Neural progenitor cell (in vitro differentiated cells): Measurements from ENCODE around the gene CENATAC. TPM values are rescaled to one million over a fixed set of nuclear protein-coding genes. Genes with fewer than 3 reads are reported as not detected.
A peak's percentile ranks its signal among the peaks of the same experiment; 100 is the strongest.

Experiments used
- DNase-seq: peaks from one replicate; pipeline ENCODE4 v3.0.0-alpha.2; 2016; ENCODE audit warnings: low spot score
- H2AFZ ChIP-seq: fragments of 200-600 bp; sonication (generic); replicated peaks from 2 replicates; pipeline ENCODE4 v1.6.1; 2016; ENCODE audit warnings: antibody characterized with exemption
- H3F3A ChIP-seq: fragments of 200-600 bp; sonication (generic); 2 replicates; pipeline ENCODE4 v1.6.1; 2016; ENCODE audit warnings: antibody characterized with exemption, low read depth
- H3K27ac ChIP-seq: fragments of 200-600 bp; sonication (generic); 2 replicates; pipeline ENCODE4 v1.5.1; 2016; ENCODE audit warnings: mild to moderate bottlenecking
- H3K27me3 ChIP-seq: fragments of 200-600 bp; sonication (generic); 2 replicates; pipeline ENCODE4 v1.6.1; 2016; ENCODE audit warnings: mild to moderate bottlenecking, moderate library complexity
- H3K36me3 ChIP-seq: fragments of 200-600 bp; sonication (generic); 2 replicates; pipeline ENCODE4 v1.5.1; 2016
- H3K4me1 ChIP-seq: fragments of 200-600 bp; sonication (generic); 2 replicates; pipeline ENCODE4 v1.6.1; 2016; ENCODE audit warnings: mixed run types
- H3K4me2 ChIP-seq: fragments of 200-600 bp; sonication (generic); 2 replicates; pipeline ENCODE4 v1.6.1; 2016
- H3K4me3 ChIP-seq: fragments of 200-600 bp; sonication (generic); 2 replicates; pipeline ENCODE4 v1.5.1; 2016
- H3K79me2 ChIP-seq: fragments of 200-600 bp; sonication (generic); 2 replicates; pipeline ENCODE4 v1.6.1; 2016; ENCODE audit warnings: low read depth
- H3K9ac ChIP-seq: fragments of 200-600 bp; sonication (generic); 2 replicates; pipeline ENCODE4 v1.6.1; 2016
- H3K9me3 ChIP-seq: fragments of 200-600 bp; sonication (generic); 2 replicates; pipeline ENCODE4 v1.5.1; 2016; ENCODE audit warnings: low read depth
- H4K20me1 ChIP-seq: fragments of 200-600 bp; sonication (generic); 2 replicates; pipeline ENCODE4 v1.6.1; 2016; ENCODE audit warnings: low read depth
- H3K27ac Mint-ChIP-seq: 3 replicates; pipeline ENCODE4 v1.8.0; 2021; ENCODE audit warnings: mixed read lengths
- H3K27me3 Mint-ChIP-seq: 2 replicates; pipeline ENCODE4 v1.8.0; 2022; ENCODE audit warnings: low read depth, mild to moderate bottlenecking, inconsistent platforms, moderate library complexity, mixed read lengths; ENCODE audit not compliant: insufficient read depth
- H3K36me3 Mint-ChIP-seq: 3 replicates; pipeline ENCODE4 v1.8.0; 2021; ENCODE audit warnings: mixed read lengths
- H3K4me1 Mint-ChIP-seq: 3 replicates; pipeline ENCODE4 v1.8.0; 2021; ENCODE audit warnings: mixed read lengths
- H3K4me3 Mint-ChIP-seq: 3 replicates; pipeline ENCODE4 v1.8.0; 2021; ENCODE audit warnings: mild to moderate bottlenecking, moderate library complexity, mixed read lengths
- H3K9me3 Mint-ChIP-seq: 3 replicates; pipeline ENCODE4 v1.8.0; 2020; ENCODE audit warnings: mixed read lengths
- EZH2 ChIP-seq: fragments of 200-600 bp; sonication (generic); IDR thresholded peaks from 2 replicates; pipeline ENCODE4 v1.6.1; 2017; ENCODE audit warnings: antibody characterized with exemption, mild to moderate bottlenecking, moderate library complexity
- EZH2phosphoT487 ChIP-seq: fragments of 200-600 bp; sonication (generic); IDR thresholded peaks from 2 replicates; pipeline ENCODE4 v1.6.1; 2017; ENCODE audit warnings: antibody characterized with exemption
- total RNA-seq: library from RNA; depleted of rRNA; stranded (reverse); fragments of >200 nt; gene quantifications from 2 replicates; pipeline ENCODE4 v1.2.3, GENCODE V29; 2015; ENCODE audit warnings: low replicate concordance
- TF ChIP-seq, protein P1 (sequence below): fragments of 200-600 bp; sonication (generic); IDR thresholded peaks from 2 replicates; pipeline ENCODE4 v1.5.1; 2017; ENCODE audit warnings: antibody characterized with exemption, mild to moderate bottlenecking

Gene CENATAC
- total RNA-seq, 1 donor from 2014 or later = 46.4 TPM

- Mint-ChIP-seq H3K27me3 (peaks cover 4% of the 10 kb centered on the region), H3K27ac (no peak overlapping the region), H3K4me1 (no peaks in the 10 kb centered on the region), H3K36me3 (peaks cover 37% of the 10 kb centered on the region), H3K9me3 (no peaks in the 10 kb centered on the region), H3K4me3 (no peak overlapping the region)
- no peak for DNase-seq
- no peaks in the 10 kb centered on the region for H3K36me3 ChIP-seq
- no peak overlapping the region for H3K4me2 ChIP-seq
- no peaks in the 10 kb centered on the region for H4K20me1 ChIP-seq
- no peak overlapping the region for H3K4me3 ChIP-seq
- H3K27ac ChIP-seq = no peak overlapping the region
- peaks cover 14% of the 10 kb centered on the region for H3F3A ChIP-seq
- no peaks in the 10 kb centered on the region for H3K4me1 ChIP-seq
- TF ChIP-seq EZH2 = no peak
- H3K79me2 ChIP-seq = peaks cover 6% of the 10 kb centered on the region
- no peaks in the 10 kb centered on the region for H3K9me3 ChIP-seq
- no peaks in the 10 kb centered on the region for H3K27me3 ChIP-seq
- no peak overlapping the region for H3K9ac ChIP-seq
- no peak overlapping the region for H2AFZ ChIP-seq
These were observed 51.1 kb downstream of the CENATAC start for GRCh38 chr11:119049081-119049480.

DNA sequence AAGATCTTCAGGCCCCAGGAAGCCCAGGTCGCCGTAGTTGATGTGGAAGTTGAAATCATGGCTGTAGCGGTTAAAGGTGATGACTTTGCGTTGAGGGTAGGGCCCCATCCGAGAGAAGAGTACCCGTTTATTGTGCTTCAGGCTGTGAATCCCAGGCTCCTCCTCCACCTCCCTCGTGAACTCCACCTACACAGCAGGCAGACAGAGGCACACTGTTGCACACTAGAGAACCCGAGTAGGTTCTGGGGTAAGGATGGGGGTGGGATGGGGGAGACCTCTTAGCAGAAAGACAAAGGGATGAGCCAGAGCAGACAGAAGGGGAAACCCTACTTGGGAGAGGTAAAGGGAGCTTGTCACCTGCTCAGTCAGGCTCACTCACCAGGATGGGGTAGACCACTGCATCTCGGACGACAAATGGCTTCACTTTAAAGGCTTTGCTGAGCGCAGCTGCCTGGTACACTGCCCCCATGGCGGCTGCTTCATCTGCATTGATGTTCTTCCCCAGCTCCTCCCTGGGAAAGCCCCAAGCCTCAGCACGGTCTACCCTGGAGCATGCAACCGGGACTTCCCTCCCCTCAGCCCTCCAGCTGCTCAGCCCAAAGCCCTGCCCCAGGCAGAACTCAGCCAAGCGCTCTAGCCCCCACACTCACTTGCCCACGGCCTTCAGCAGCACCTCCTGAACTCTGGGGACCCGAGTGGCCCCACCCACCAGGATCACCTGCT, 53.7 kb downstream of the CENATAC start:
- H3K27me3 ChIP-seq = no peaks in the 10 kb centered on the region
- no peak overlapping the region for H3K27ac Mint-ChIP-seq
- H4K20me1 ChIP-seq = peaks cover 12% of the 10 kb centered on the region
- TF ChIP-seq EZH2 (no peak), EZH2phosphoT487 (no peak)
- TF ChIP-seq, protein P1, sequence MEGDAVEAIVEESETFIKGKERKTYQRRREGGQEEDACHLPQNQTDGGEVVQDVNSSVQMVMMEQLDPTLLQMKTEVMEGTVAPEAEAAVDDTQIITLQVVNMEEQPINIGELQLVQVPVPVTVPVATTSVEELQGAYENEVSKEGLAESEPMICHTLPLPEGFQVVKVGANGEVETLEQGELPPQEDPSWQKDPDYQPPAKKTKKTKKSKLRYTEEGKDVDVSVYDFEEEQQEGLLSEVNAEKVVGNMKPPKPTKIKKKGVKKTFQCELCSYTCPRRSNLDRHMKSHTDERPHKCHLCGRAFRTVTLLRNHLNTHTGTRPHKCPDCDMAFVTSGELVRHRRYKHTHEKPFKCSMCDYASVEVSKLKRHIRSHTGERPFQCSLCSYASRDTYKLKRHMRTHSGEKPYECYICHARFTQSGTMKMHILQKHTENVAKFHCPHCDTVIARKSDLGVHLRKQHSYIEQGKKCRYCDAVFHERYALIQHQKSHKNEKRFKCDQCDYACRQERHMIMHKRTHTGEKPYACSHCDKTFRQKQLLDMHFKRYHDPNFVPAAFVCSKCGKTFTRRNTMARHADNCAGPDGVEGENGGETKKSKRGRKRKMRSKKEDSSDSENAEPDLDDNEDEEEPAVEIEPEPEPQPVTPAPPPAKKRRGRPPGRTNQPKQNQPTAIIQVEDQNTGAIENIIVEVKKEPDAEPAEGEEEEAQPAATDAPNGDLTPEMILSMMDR = no peak
- H3K9me3 Mint-ChIP-seq = no peaks in the 10 kb centered on the region
- H3K36me3 Mint-ChIP-seq = peaks cover 48% of the 10 kb centered on the region
- peaks cover 31% of the 10 kb centered on the region for H3K79me2 ChIP-seq
- H3K4me3 Mint-ChIP-seq = peak overlapping the region; percentile 43
- H3K4me1 Mint-ChIP-seq = peaks cover 8% of the 10 kb centered on the region
- H3K9me3 ChIP-seq = no peaks in the 10 kb centered on the region
- H3K4me2 ChIP-seq = no peak overlapping the region
- H3K36me3 ChIP-seq = no peaks in the 10 kb centered on the region
- H3K27me3 Mint-ChIP-seq = peaks cover 6% of the 10 kb centered on the region
- peaks cover 4% of the 10 kb centered on the region for H3F3A ChIP-seq
- no peak overlapping the region for H3K9ac ChIP-seq
- no peak for DNase-seq
- no peak overlapping the region for H2AFZ ChIP-seq
- H3K4me1 ChIP-seq = no peaks in the 10 kb centered on the region
- H3K4me3 ChIP-seq = no peak overlapping the region
- H3K27ac ChIP-seq = no peak overlapping the region

DNA sequence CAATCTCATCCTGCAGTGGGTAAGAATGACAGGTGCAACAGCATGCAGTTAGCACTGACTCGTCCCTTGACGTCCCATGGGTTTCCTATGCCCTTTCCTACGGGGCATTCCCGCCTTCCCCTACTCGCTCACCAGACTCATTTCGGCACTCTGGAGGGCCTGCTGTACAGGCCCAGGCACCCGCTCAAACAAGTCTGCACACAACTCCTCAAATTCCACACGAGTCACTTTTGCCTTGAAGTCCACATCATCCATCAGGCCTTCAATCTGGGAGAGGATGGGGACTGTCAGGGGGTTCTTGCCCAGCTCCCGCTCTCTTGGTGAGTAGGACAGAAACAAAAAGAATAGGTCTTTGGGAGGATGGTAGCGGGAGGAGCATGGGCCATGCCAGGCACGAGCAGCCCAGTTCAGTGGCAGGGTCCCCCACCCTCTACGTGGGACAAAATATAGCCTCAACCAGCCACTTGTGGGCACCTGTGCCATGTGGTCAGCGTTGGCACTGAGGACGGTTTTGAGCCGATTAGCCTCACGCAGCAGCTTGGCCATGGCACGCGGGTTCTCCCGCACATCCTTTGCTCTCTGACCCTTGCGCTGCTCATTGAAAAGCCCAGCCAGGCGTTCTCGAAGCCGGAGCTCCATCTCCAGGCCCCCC, 54.4 kb downstream of the CENATAC start:
- TF ChIP-seq, protein P1 = no peak
- TF ChIP-seq EZH2 (no peak), EZH2phosphoT487 (no peak)
- no peak overlapping the region for H3K27ac Mint-ChIP-seq
- Histone ChIP-seq H3K4me2 (no peak overlapping the region), H3K9me3 (no peaks in the 10 kb centered on the region), H3K36me3 (no peaks in the 10 kb centered on the region), H4K20me1 (peaks cover 12% of the 10 kb centered on the region), H3K27me3 (no peaks in the 10 kb centered on the region), H3K4me3 (no peak overlapping the region), H3K79me2 (peaks cover 35% of the 10 kb centered on the region), H3K9ac (no peak overlapping the region), H2AFZ (no peak overlapping the region), H3K27ac (no peak overlapping the region), H3K4me1 (no peaks in the 10 kb centered on the region), H3F3A (peaks cover 5% of the 10 kb centered on the region)
- peaks cover 8% of the 10 kb centered on the region for H3K4me1 Mint-ChIP-seq
- peaks cover 45% of the 10 kb centered on the region for H3K36me3 Mint-ChIP-seq
- peak overlapping the region; percentile 43 for H3K4me3 Mint-ChIP-seq
- peaks cover 4% of the 10 kb centered on the region for H3K27me3 Mint-ChIP-seq
- DNase-seq = no peak
- H3K9me3 Mint-ChIP-seq = no peaks in the 10 kb centered on the region

- H3K4me1 ChIP-seq = peaks cover 6% of the 10 kb centered on the region
- Mint-ChIP-seq H3K9me3 (no peaks in the 10 kb centered on the region), H3K27ac (no peak overlapping the region), H3K36me3 (peaks cover 36% of the 10 kb centered on the region), H3K27me3 (peaks cover 6% of the 10 kb centered on the region), H3K4me1 (peaks cover 18% of the 10 kb centered on the region), H3K4me3 (peak overlapping the region; percentile 72)
- no peak overlapping the region for H2AFZ ChIP-seq
- peaks cover 42% of the 10 kb centered on the region for H3K79me2 ChIP-seq
- H3K27ac ChIP-seq = no peak overlapping the region
- H3K9me3 ChIP-seq = no peaks in the 10 kb centered on the region
- H3K4me3 ChIP-seq = no peak overlapping the region
- no peak overlapping the region for H3K4me2 ChIP-seq
- no peak for TF ChIP-seq EZH2phosphoT487
- TF ChIP-seq, protein P1 = no peak
- TF ChIP-seq EZH2 = no peak
- peaks cover 16% of the 10 kb centered on the region for H3F3A ChIP-seq
- H3K9ac ChIP-seq = no peak overlapping the region
- H3K27me3 ChIP-seq = no peaks in the 10 kb centered on the region
- no peaks in the 10 kb centered on the region for H3K36me3 ChIP-seq
- peaks cover 12% of the 10 kb centered on the region for H4K20me1 ChIP-seq
- no peak for DNase-seq
These were observed 56.5 kb downstream of the CENATAC start for GRCh38 chr11:119054418-119054817.
